ENCODE results near the gene SGK1.
A peak's percentile ranks its signal among the peaks of the same experiment; 100 is the strongest.
"Not testable (repeated sequence)": the region's sequence is repeated elsewhere in the genome, so short reads cannot be mapped to it uniquely, and the experiment has no call there.

Gene SGK1

GRCh38 chr6:134324766-134325165 lies 6.9 kb upstream of the SGK1 start:
- H3K4me3 ChIP-seq (ENCODE audit: low read depth in 1 of 2, low read length in 2 of 2), result no peak overlapping the region
- H3K36me3 ChIP-seq (ENCODE audit: insufficient read depth, low read length), result no peaks in the 10 kb centered on the region
- H3K27ac ChIP-seq (ENCODE audit: low read depth, low read length), result no peak overlapping the region
- H3K9ac ChIP-seq (ENCODE audit: low read length), result no peak overlapping the region
- no peaks in the 10 kb centered on the region for H3K4me1 ChIP-seq (ENCODE audit: insufficient read depth, low read length)
- H3K27me3 ChIP-seq (ENCODE audit: control insufficient read depth in 1 of 2, insufficient read depth in 2 of 2, low read length in 2 of 2), result peaks cover 0 to 3% of the 10 kb centered on the region in 2 donors
- H3K9me3 ChIP-seq (ENCODE audit: low read length), result no peaks in the 10 kb centered on the region

GRCh38 chr6:134324141-134324540 lies 6.2 kb upstream of the SGK1 start:
- no peak overlapping the region for H3K9ac ChIP-seq (ENCODE audit: low read length)
- H3K27ac ChIP-seq (ENCODE audit: low read depth, low read length), result no peak overlapping the region

GRCh38 chr6:134323698-134324097 lies 5.8 kb upstream of the SGK1 start:
- Histone ChIP-seq H3K36me3 (ENCODE audit: insufficient read depth, low read length) (no peaks in the 10 kb centered on the region), H3K9ac (ENCODE audit: low read length) (no peak overlapping the region), H3K9me3 (ENCODE audit: low read length) (no peaks in the 10 kb centered on the region), H3K27ac (ENCODE audit: low read depth, low read length) (no peak overlapping the region), H3K4me3 (ENCODE audit: low read depth in 1 of 2, low read length in 2 of 2) (no peak overlapping the region), H3K4me1 (ENCODE audit: insufficient read depth, low read length) (no peaks in the 10 kb centered on the region), H3K27me3 (ENCODE audit: control insufficient read depth in 1 of 2, insufficient read depth in 2 of 2, low read length in 2 of 2) (peaks cover 0 to 6% of the 10 kb centered on the region in 2 donors)

More at GRCh38 chr6:134324141-134324540, 6.2 kb upstream of the SGK1 start:
- Histone ChIP-seq H3K4me3 (ENCODE audit: low read depth in 1 of 2, low read length in 2 of 2) (no peak overlapping the region), H3K36me3 (ENCODE audit: insufficient read depth, low read length) (no peaks in the 10 kb centered on the region), H3K27me3 (ENCODE audit: control insufficient read depth in 1 of 2, insufficient read depth in 2 of 2, low read length in 2 of 2) (peaks cover 0 to 6% of the 10 kb centered on the region in 2 donors), H3K9me3 (ENCODE audit: low read length) (no peaks in the 10 kb centered on the region), H3K4me1 (ENCODE audit: insufficient read depth, low read length) (no peaks in the 10 kb centered on the region)

- H3K4me3 ChIP-seq (ENCODE audit: low read depth in 1 of 2, low read length in 2 of 2), result no peak overlapping the region
- no peaks in the 10 kb centered on the region for H3K9me3 ChIP-seq (ENCODE audit: low read length)
- peaks cover 0 to 6% of the 10 kb centered on the region in 2 donors for H3K27me3 ChIP-seq (ENCODE audit: control insufficient read depth in 1 of 2, insufficient read depth in 2 of 2, low read length in 2 of 2)
- no peaks in the 10 kb centered on the region for H3K36me3 ChIP-seq (ENCODE audit: insufficient read depth, low read length)
- no peaks in the 10 kb centered on the region for H3K4me1 ChIP-seq (ENCODE audit: insufficient read depth, low read length)
- no peak overlapping the region for H3K9ac ChIP-seq (ENCODE audit: low read length)
- H3K27ac ChIP-seq (ENCODE audit: low read depth, low read length), result no peak overlapping the region
These were observed 5.4 kb upstream of the SGK1 start for GRCh38 chr6:134323294-134323693.

- no peak overlapping the region for H3K9ac ChIP-seq (ENCODE audit: low read length)
- no peak overlapping the region for H3K4me3 ChIP-seq (ENCODE audit: low read depth in 1 of 2, low read length in 2 of 2)
- no peaks in the 10 kb centered on the region for H3K36me3 ChIP-seq (ENCODE audit: insufficient read depth, low read length)
- H3K27ac ChIP-seq (ENCODE audit: low read depth, low read length), result no peak overlapping the region
- H3K9me3 ChIP-seq (ENCODE audit: low read length), result no peaks in the 10 kb centered on the region
- H3K4me1 ChIP-seq (ENCODE audit: insufficient read depth, low read length), result peaks cover 5% of the 10 kb centered on the region
- H3K27me3 ChIP-seq (ENCODE audit: control insufficient read depth in 1 of 2, insufficient read depth in 2 of 2, low read length in 2 of 2), result peaks cover 6 to 10% of the 10 kb centered on the region in 2 donors
These were observed 4.3 kb upstream of the SGK1 start for GRCh38 chr6:134322216-134322615.

- Histone ChIP-seq H3K9me3 (ENCODE audit: low read length) (no peaks in the 10 kb centered on the region), H3K4me3 (ENCODE audit: low read depth in 1 of 2, low read length in 2 of 2) (no peak overlapping the region), H3K9ac (ENCODE audit: low read length) (no peak overlapping the region), H3K27ac (ENCODE audit: low read depth, low read length) (no peak overlapping the region), H3K4me1 (ENCODE audit: insufficient read depth, low read length) (peaks cover 5% of the 10 kb centered on the region), H3K36me3 (ENCODE audit: insufficient read depth, low read length) (no peaks in the 10 kb centered on the region), H3K27me3 (ENCODE audit: control insufficient read depth in 1 of 2, insufficient read depth in 2 of 2, low read length in 2 of 2) (peaks cover 10 to 11% of the 10 kb centered on the region in 2 donors)
These were observed 3.3 kb upstream of the SGK1 start for GRCh38 chr6:134321246-134321645.

GRCh38 chr6:134319686-134320085 lies 1.8 kb upstream of the SGK1 start:
- H3K27me3 ChIP-seq (ENCODE audit: control insufficient read depth in 1 of 2, insufficient read depth in 2 of 2, low read length in 2 of 2), result peaks cover 10 to 11% of the 10 kb centered on the region in 2 donors
- H3K4me1 ChIP-seq (ENCODE audit: insufficient read depth, low read length); H3K27ac ChIP-seq (ENCODE audit: low read depth, low read length); H3K9me3 ChIP-seq (ENCODE audit: low read length); H3K36me3 ChIP-seq (ENCODE audit: insufficient read depth, low read length); H3K4me3 ChIP-seq (ENCODE audit: low read depth in 1 of 2, low read length in 2 of 2); H3K9ac ChIP-seq (ENCODE audit: low read length): not testable (repeated sequence)

GRCh38 chr6:134318974-134319281 lies 1.0 kb upstream of the SGK1 start:
- H3K27me3 ChIP-seq (ENCODE audit: control insufficient read depth in 1 of 2, insufficient read depth in 2 of 2, low read length in 2 of 2), result peaks cover 10 to 11% of the 10 kb centered on the region in 2 donors
- H3K36me3 ChIP-seq (ENCODE audit: insufficient read depth, low read length), result no peaks in the 10 kb centered on the region
- H3K27ac ChIP-seq (ENCODE audit: low read depth, low read length), result no peak overlapping the region
- H3K9ac ChIP-seq (ENCODE audit: low read length), result no peak overlapping the region
- H3K9me3 ChIP-seq (ENCODE audit: low read length), result no peaks in the 10 kb centered on the region
- H3K4me3 ChIP-seq (ENCODE audit: low read depth in 1 of 2, low read length in 2 of 2), result no peak overlapping the region
- H3K4me1 ChIP-seq (ENCODE audit: insufficient read depth, low read length), result peaks cover 5% of the 10 kb centered on the region

GRCh38 chr6:134318236-134318973 lies 493 bp upstream of the SGK1 start:
- Histone ChIP-seq H3K9ac (ENCODE audit: low read length) (no peak overlapping the region), H3K27ac (ENCODE audit: low read depth, low read length) (no peak overlapping the region), H3K9me3 (ENCODE audit: low read length) (no peaks in the 10 kb centered on the region), H3K4me3 (ENCODE audit: low read depth in 1 of 2, low read length in 2 of 2) (no peak overlapping the region), H3K4me1 (ENCODE audit: insufficient read depth, low read length) (peaks cover 5% of the 10 kb centered on the region), H3K36me3 (ENCODE audit: insufficient read depth, low read length) (no peaks in the 10 kb centered on the region), H3K27me3 (ENCODE audit: control insufficient read depth in 1 of 2, insufficient read depth in 2 of 2, low read length in 2 of 2) (peaks cover 10 to 11% of the 10 kb centered on the region in 2 donors)

GRCh38 chr6:134316733-134317431 lies 1.0 kb downstream of the SGK1 start:
- Histone ChIP-seq H3K4me3 (ENCODE audit: low read depth in 1 of 2, low read length in 2 of 2) (peak overlapping the region in 1 of 2 donors; percentile 55), H3K4me1 (ENCODE audit: insufficient read depth, low read length) (peaks cover 5% of the 10 kb centered on the region), H3K9ac (ENCODE audit: low read length) (no peak overlapping the region)

GRCh38 chr6:134315974-134316441 lies 1.9 kb downstream of the SGK1 start:
- Histone ChIP-seq H3K4me1 (ENCODE audit: insufficient read depth, low read length) (peaks cover 5% of the 10 kb centered on the region), H3K9ac (ENCODE audit: low read length) (no peak overlapping the region), H3K27ac (ENCODE audit: low read depth, low read length) (no peak overlapping the region)

More at GRCh38 chr6:134316733-134317431, 1.0 kb downstream of the SGK1 start:
- Histone ChIP-seq H3K9me3 (ENCODE audit: low read length) (no peaks in the 10 kb centered on the region), H3K36me3 (ENCODE audit: insufficient read depth, low read length) (no peaks in the 10 kb centered on the region), H3K27me3 (ENCODE audit: control insufficient read depth in 1 of 2, insufficient read depth in 2 of 2, low read length in 2 of 2) (peaks cover 10 to 11% of the 10 kb centered on the region in 2 donors), H3K27ac (ENCODE audit: low read depth, low read length) (no peak overlapping the region)

More at GRCh38 chr6:134315974-134316441, 1.9 kb downstream of the SGK1 start:
- Histone ChIP-seq H3K36me3 (ENCODE audit: insufficient read depth, low read length) (no peaks in the 10 kb centered on the region), H3K9me3 (ENCODE audit: low read length) (no peaks in the 10 kb centered on the region), H3K27me3 (ENCODE audit: control insufficient read depth in 1 of 2, insufficient read depth in 2 of 2, low read length in 2 of 2) (peaks cover 10 to 11% of the 10 kb centered on the region in 2 donors), H3K4me3 (ENCODE audit: low read depth in 1 of 2, low read length in 2 of 2) (no peak overlapping the region)
